ENCODE data around the gene INTS13.
A peak's percentile ranks its signal among the peaks of the same experiment; 100 is the strongest.

- TF ChIP-seq, protein P1, sequence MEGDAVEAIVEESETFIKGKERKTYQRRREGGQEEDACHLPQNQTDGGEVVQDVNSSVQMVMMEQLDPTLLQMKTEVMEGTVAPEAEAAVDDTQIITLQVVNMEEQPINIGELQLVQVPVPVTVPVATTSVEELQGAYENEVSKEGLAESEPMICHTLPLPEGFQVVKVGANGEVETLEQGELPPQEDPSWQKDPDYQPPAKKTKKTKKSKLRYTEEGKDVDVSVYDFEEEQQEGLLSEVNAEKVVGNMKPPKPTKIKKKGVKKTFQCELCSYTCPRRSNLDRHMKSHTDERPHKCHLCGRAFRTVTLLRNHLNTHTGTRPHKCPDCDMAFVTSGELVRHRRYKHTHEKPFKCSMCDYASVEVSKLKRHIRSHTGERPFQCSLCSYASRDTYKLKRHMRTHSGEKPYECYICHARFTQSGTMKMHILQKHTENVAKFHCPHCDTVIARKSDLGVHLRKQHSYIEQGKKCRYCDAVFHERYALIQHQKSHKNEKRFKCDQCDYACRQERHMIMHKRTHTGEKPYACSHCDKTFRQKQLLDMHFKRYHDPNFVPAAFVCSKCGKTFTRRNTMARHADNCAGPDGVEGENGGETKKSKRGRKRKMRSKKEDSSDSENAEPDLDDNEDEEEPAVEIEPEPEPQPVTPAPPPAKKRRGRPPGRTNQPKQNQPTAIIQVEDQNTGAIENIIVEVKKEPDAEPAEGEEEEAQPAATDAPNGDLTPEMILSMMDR (IDR thresholded peaks at IDR 0.05; ENCODE audit: low read depth, low read length, missing input control): no peak
- TF ChIP-seq, protein P2, sequence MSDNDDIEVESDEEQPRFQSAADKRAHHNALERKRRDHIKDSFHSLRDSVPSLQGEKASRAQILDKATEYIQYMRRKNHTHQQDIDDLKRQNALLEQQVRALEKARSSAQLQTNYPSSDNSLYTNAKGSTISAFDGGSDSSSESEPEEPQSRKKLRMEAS (IDR thresholded peaks at IDR 0.05): peak; percentile 51
- TF ChIP-seq REST (IDR thresholded peaks at IDR 0.05) (no peak), EGR1 (IDR thresholded peaks at IDR 0.05; ENCODE audit: low read depth in 2 of 2) (no peak), JUND (IDR thresholded peaks at IDR 0.05) (peak in 1 of 2 donors; percentile 29), YY1 (IDR thresholded peaks at IDR 0.05) (peak; percentile 31)
- TF ChIP-seq, protein P3, sequence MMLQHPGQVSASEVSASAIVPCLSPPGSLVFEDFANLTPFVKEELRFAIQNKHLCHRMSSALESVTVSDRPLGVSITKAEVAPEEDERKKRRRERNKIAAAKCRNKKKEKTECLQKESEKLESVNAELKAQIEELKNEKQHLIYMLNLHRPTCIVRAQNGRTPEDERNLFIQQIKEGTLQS (IDR thresholded peaks at IDR 0.05): no peak
- TF ChIP-seq, protein P4, sequence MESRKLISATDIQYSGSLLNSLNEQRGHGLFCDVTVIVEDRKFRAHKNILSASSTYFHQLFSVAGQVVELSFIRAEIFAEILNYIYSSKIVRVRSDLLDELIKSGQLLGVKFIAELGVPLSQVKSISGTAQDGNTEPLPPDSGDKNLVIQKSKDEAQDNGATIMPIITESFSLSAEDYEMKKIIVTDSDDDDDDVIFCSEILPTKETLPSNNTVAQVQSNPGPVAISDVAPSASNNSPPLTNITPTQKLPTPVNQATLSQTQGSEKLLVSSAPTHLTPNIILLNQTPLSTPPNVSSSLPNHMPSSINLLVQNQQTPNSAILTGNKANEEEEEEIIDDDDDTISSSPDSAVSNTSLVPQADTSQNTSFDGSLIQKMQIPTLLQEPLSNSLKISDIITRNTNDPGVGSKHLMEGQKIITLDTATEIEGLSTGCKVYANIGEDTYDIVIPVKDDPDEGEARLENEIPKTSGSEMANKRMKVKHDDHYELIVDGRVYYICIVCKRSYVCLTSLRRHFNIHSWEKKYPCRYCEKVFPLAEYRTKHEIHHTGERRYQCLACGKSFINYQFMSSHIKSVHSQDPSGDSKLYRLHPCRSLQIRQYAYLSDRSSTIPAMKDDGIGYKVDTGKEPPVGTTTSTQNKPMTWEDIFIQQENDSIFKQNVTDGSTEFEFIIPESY (IDR thresholded peaks at IDR 0.05): no peak
Measured at GRCh38 chr12:26878661-26879119, 59.1 kb downstream of the INTS13 start.

Data from liver (tissue), 3 donors.